PC-9 (cell line): ENCODE data around the gene SRGAP3.

ENCODE experiments used
- CTCF ChIP-seq: fragments of 200-600 bp; sonication (generic); conservative IDR thresholded peaks from 2 replicates; pipeline ENCODE4 v1.6.1; 2017; ENCODE audit warnings: mixed run types, antibody characterized with exemption, mild to moderate bottlenecking, moderate library complexity
- EZH2 ChIP-seq: fragments of 200-600 bp; sonication (generic); IDR thresholded peaks from 2 replicates; pipeline ENCODE4 v1.8.0; 2017; ENCODE audit warnings: antibody characterized with exemption, low read depth

- no peak for TF ChIP-seq CTCF
- no peak for TF ChIP-seq EZH2
These were observed 260.5 kb downstream of the SRGAP3 start for GRCh38 chr3:8988791-8989558.
